GM12878 (cell line): ENCODE data around the gene WFIKKN1. TPM values are rescaled to one million over a fixed set of nuclear protein-coding genes. Genes with fewer than 3 reads are reported as not detected.

Experiments used
- ATAC-seq: fragments of 200-7000 bp; cut with Tn5 transposase; 3 replicates; pipeline ENCODE4 v1.9.1; 2020; ENCODE audit warnings: mild to moderate bottlenecking, moderate library complexity
- BruUV-seq: library from RNA; stranded (reverse); fragments of 400-500 nt; replicated peaks from 2 replicates; lab custom pipeline; 2021; lab: Mats Ljungman, UMichigan
- CTCF ChIA-PET: fragments of 300-600 bp; sonication (Branson Sonifier 250); formaldehyde crosslinking; extraction: SDS; loops from one replicate; lab custom pipeline; 2021; ENCODE audit warnings: inconsistent platforms; lab: Yijun Ruan, JAX
- POLR2A ChIA-PET: fragments of 350-600 bp; formaldehyde crosslinking; extraction: SDS; loops from one replicate; lab custom pipeline; 2021; ENCODE audit warnings: inconsistent platforms; lab: Charles Lee
- RAD21 ChIA-PET: fragments of 300-600 bp; sonication (Branson Sonifier 250); formaldehyde crosslinking; loops from one replicate; lab custom pipeline; 2023; ENCODE audit warnings: antibody characterized with exemption; ENCODE audit not compliant: unreplicated experiment; lab: Charles Lee
- SMC1A ChIA-PET: fragments of 300-600 bp; sonication (Branson Sonifier 250); formaldehyde crosslinking; loops from one replicate; lab custom pipeline; 2023; ENCODE audit not compliant: unreplicated experiment, uncharacterized antibody; lab: Charles Lee
- DNase-seq: peaks from one replicate; pipeline ENCODE4 v3.0.0-alpha.2; 2011; ENCODE audit warnings: low read depth, low spot score
- FAIRE-seq: peaks from 3 replicates; lab custom pipeline; 2011; peaks lifted over from hg19 to GRCh38; lab: Jason Lieb, UNC
- H2AFZ ChIP-seq: 2 replicates; pipeline ENCODE4 v1.6.0; 2011; ENCODE audit warnings: low read depth, low read length, control low read depth; ENCODE audit not compliant: control insufficient read depth
- H3K27ac ChIP-seq: 2 replicates; pipeline ENCODE4 v1.5.1; 2011; ENCODE audit warnings: control low read depth; ENCODE audit not compliant: control insufficient read depth, insufficient read depth
- H3K27me3 ChIP-seq, 2 experiments: replicated peaks in 1 of 2; 2 replicates each; pipeline versions ENCODE4 v1.6.0 to v1.6.1; 2011; ENCODE audit warnings: low read length in 1 of 2; ENCODE audit not compliant: control insufficient read depth in 2 of 2, insufficient read depth in 2 of 2
- H3K36me3 ChIP-seq, 2 experiments: 2 replicates each; pipeline ENCODE4 v1.5.1; 2011; ENCODE audit warnings: low read length in 1 of 2; ENCODE audit not compliant: control insufficient read depth in 2 of 2, insufficient read depth in 2 of 2
- H3K4me1 ChIP-seq: 2 replicates; pipeline ENCODE4 v1.6.1; 2011; ENCODE audit warnings: mild to moderate bottlenecking, low read length, moderate library complexity, mixed read lengths; ENCODE audit not compliant: control insufficient read depth, insufficient read depth
- H3K4me2 ChIP-seq: 2 replicates; pipeline ENCODE4 v1.6.0; 2011; ENCODE audit warnings: control low read depth; ENCODE audit not compliant: control insufficient read depth, insufficient read depth
- H3K4me3 ChIP-seq: fragments of 200-600 bp; sonication (generic); 2 replicates; pipeline ENCODE4 v1.5.1; 2016
- H3K79me2 ChIP-seq: 2 replicates; pipeline ENCODE4 v1.6.0; 2011; ENCODE audit warnings: low read length; ENCODE audit not compliant: control insufficient read depth, insufficient read depth
- H3K9ac ChIP-seq: 2 replicates; pipeline ENCODE4 v1.8.0; 2011; ENCODE audit warnings: low read length, control low read depth, mixed read lengths; ENCODE audit not compliant: control insufficient read depth, insufficient read depth
- H3K9me3 ChIP-seq: replicated peaks from 3 replicates; pipeline ENCODE4 v1.5.1; 2011; ENCODE audit warnings: mild to moderate bottlenecking, low read length; ENCODE audit not compliant: control insufficient read depth, insufficient read depth
- H4K20me1 ChIP-seq: 2 replicates; pipeline ENCODE4 v1.6.0; 2011; ENCODE audit not compliant: control insufficient read depth, insufficient read depth
- ASH2L ChIP-seq: fragments of 300-600, 200-600 bp; sonication (generic); IDR thresholded peaks from 2 replicates; pipeline ENCODE4 v1.6.1; 2017; ENCODE audit warnings: low read depth, mild to moderate bottlenecking, borderline replicate concordance
- ATF7 ChIP-seq: fragments of 450-650 bp; IDR thresholded peaks from 2 replicates; pipeline ENCODE4 v1.6.1; 2016; ENCODE audit warnings: low read depth, mild to moderate bottlenecking
- BHLHE40 ChIP-seq, 2 experiments: fragments of 450-650 bp in 1 of 2; IDR thresholded peaks; 2 replicates each; pipeline ENCODE4 v1.6.1; 2011 to 2017; ENCODE audit warnings: low read depth in 2 of 2, borderline replicate concordance in 1 of 2, improper control_type of control experiment in 1 of 2, low read length in 1 of 2, mild to moderate bottlenecking in 1 of 2
- IKZF1 ChIP-seq: fragments of 450-650 bp; conservative IDR thresholded peaks from 2 replicates; pipeline ENCODE4 v1.6.1; 2017; ENCODE audit warnings: antibody characterized with exemption, mild to moderate bottlenecking
- JUNB ChIP-seq: IDR thresholded peaks from 2 replicates; pipeline ENCODE4 v1.6.1; 2016; ENCODE audit warnings: antibody characterized with exemption, mild to moderate bottlenecking
- KLF5 ChIP-seq: fragments of 450-650 bp; IDR thresholded peaks from 2 replicates; pipeline ENCODE4 v1.6.1; 2014; ENCODE audit warnings: mild to moderate bottlenecking; ENCODE audit not compliant: partially characterized antibody
- MEF2A ChIP-seq: IDR thresholded peaks from 2 replicates; pipeline ENCODE4 v1.6.1; 2011; ENCODE audit warnings: low read depth, mild to moderate bottlenecking, low read length, moderate library complexity; ENCODE audit not compliant: insufficient read depth
- MYB ChIP-seq: fragments of 150-350 bp; IDR thresholded peaks from 2 replicates; pipeline ENCODE4 v1.6.1; 2014; ENCODE audit warnings: mild to moderate bottlenecking, low read depth, low read length, borderline replicate concordance
- NBN ChIP-seq: fragments of 450-650 bp; IDR thresholded peaks from 2 replicates; pipeline ENCODE4 v1.6.1; 2016
- NR2C2 ChIP-seq: IDR thresholded peaks from 2 replicates; pipeline ENCODE4 v1.6.1; 2011; ENCODE audit warnings: borderline replicate concordance, low read depth; ENCODE audit not compliant: control insufficient read depth, insufficient read length
- POU2F2 ChIP-seq: IDR thresholded peaks from 3 replicates; pipeline ENCODE4 v1.6.1; 2011; ENCODE audit warnings: low read depth, mild to moderate bottlenecking, low read length, borderline replicate concordance
- SMARCA5 ChIP-seq: fragments of 450-650 bp; IDR thresholded peaks from 2 replicates; pipeline ENCODE4 v1.6.1; 2017; ENCODE audit warnings: mild to moderate bottlenecking
- STAT1 ChIP-seq: fragments of 450-650 bp; conservative IDR thresholded peaks from 2 replicates; pipeline ENCODE4 v1.6.1; 2014; ENCODE audit warnings: antibody characterized with exemption, mild to moderate bottlenecking
- STAT3 ChIP-seq: IDR thresholded peaks from 2 replicates; pipeline ENCODE4 v1.6.1; 2011; ENCODE audit warnings: low read depth, low read length, improper control_type of control experiment
- WRNIP1 ChIP-seq: IDR thresholded peaks from 2 replicates; pipeline ENCODE4 v1.6.1; 2011; ENCODE audit warnings: low read depth, low read length, improper control_type of control experiment, borderline replicate concordance
- WGBS: methylation state at CpG from one replicate; pipeline ENCODE4 v1.1.6; 2016; ENCODE audit warnings: low lambda C conversion rate; ENCODE audit not compliant: insufficient replicate concordance, insufficient coverage; ENCODE audit errors: missing lambda C conversion rate; 5-methylcytosine and 5-hydroxymethylcytosine counted together
- in situ Hi-C: fragments of 300-500 bp; cut with MboI; formaldehyde crosslinking; loops from 9 replicates; pipeline ENCODE4 v1.14.3; 2018; ENCODE audit warnings: mixed read lengths
- intact Hi-C: fragments of 100-400 bp; cut with micrococcal nuclease; formaldehyde crosslinking; loops from one replicate; pipeline ENCODE4 v1.14.2; 2022; ENCODE audit not compliant: unreplicated experiment
- polyA plus RNA-seq, 11 experiments: library from polyadenylated mRNA; depleted of rRNA in 4 of 11; unstranded in 6 of 11; stranded (reverse) in 5 of 11; fragments of >200 nt; fragmentation: Nextera tagmentation in 4 of 11; fragmentation: Illumina TruSeq in 1 of 11; extraction: Ambion mirVana in 4 of 11; extraction: Trizol in 1 of 11; gene quantifications; 1 replicate in 1 of 11; 2 replicates in 10 of 11; pipeline versions ENCODE4 v1.2.1 to v1.2.3, GENCODE V29; 2011 to 2016; ENCODE audit warnings: inconsistent platforms in 2 of 11, missing spikeins in 2 of 11, low read depth in 1 of 11
- total RNA-seq, 4 experiments: library from RNA; depleted of rRNA in 3 of 4; stranded (reverse); fragments of >200 nt in 3 of 4; fragmentation: Illumina TruSeq in 1 of 4; extraction: Trizol in 1 of 4; gene quantifications; 2 replicates each; pipeline versions ENCODE4 v1.2.1 to v1.2.3, GENCODE V29; 2013 to 2021
- TF ChIP-seq, protein P1 (sequence below): fragments of 450-650 bp; IDR thresholded peaks from 2 replicates; pipeline ENCODE4 v1.6.1; 2017; ENCODE audit warnings: mild to moderate bottlenecking, moderate library complexity
- TF ChIP-seq, protein P2 (sequence below): IDR thresholded peaks from 2 replicates; pipeline ENCODE4 v1.6.1; 2012; ENCODE audit warnings: low read depth, low read length, improper control_type of control experiment
- TF ChIP-seq, protein P3 (sequence below): IDR thresholded peaks from 2 replicates; pipeline ENCODE4 v1.6.1; 2012; ENCODE audit warnings: low read depth, low read length, improper control_type of control experiment

The WFIKKN1 gene
- total and polyA plus RNA-seq, 10 of the 15 experiments (the other 5 are each of a cell fraction or from before 2014, with no cell fraction given) = 0.01 to 0.41 (median 0.05) TPM; not detected in 2

DNA sequence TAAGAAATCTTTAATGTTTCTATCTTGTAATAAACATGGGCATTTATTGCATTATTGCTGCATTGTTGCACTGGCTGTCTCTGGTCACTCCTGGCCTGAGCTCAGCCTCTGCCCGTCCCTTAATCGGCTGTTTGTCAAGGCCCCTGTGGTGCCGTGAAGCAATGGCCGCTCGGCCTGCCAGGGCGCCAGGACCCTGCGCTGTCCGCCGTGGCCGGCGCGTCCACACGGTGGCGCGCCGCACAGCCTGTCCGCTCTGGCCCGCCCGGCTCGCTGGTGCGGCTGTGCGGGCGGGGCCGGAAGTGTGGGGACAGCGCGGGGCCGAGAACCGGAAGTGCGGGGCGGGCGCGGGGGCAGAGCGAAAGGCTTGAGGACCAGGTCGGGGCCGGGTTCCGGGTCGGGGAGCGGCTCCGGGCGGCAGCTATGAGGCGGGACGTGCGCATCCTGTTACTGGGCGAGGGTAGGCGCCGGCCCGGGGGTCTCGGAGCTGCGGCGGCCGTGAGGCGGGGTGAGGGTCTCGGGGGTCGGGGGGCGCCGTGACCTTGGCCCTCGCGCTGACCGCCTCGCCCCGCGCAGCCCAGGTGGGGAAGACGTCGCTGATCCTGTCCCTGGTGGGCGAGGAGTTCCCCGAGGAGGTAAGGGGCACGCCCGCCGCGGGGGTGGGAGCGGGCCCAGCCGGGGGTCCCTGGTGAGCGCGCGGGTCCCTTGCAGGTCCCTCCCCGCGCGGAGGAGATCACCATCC lies 37.2 kb downstream of the WFIKKN1 start, which contains the start of gene RHOT2:
TSS of gene RHOT2 (plus strand) at position 353 of the 739 bp plus-strand sequence. CDS start at position 421, 68 bp downstream.
- Histone ChIP-seq H3K9ac (peak within 1 kb of the TSS; percentile 97), H3K9me3 (no peaks in the 10 kb centered on the region), H3K79me2 (peaks cover 16% of the 10 kb centered on the region), H3K4me2 (peak within 1 kb of the TSS; percentile 82), H2AFZ (peak within 1 kb of the TSS; percentile 84), H3K27me3 (no peaks in the 10 kb centered on the region), H4K20me1 (no peaks in the 10 kb centered on the region; the same call in 1 of the 2 replicates), H3K4me1 (peaks cover 2% of the 10 kb centered on the region; the same call in 1 of the 2 replicates), H3K27ac (peak within 1 kb of the TSS; percentile 73), H3K36me3 (peaks cover 0 to 16% of the 10 kb centered on the region in 2 experiments; a peak in 3 of 4 replicates), H3K4me3 (peak within 1 kb of the TSS; percentile 90)
- ATAC-seq (peak; percentile 99), FAIRE-seq (peak; percentile 52), DNase-seq (peak; percentile 48)
- BruUV-seq = no TSS peak
- ChIA-PET CTCF (interaction anchor here (0.6 to 1.8 kb wide), 6 partner anchors 8 to 292 kb away, joined by 3 to 11 read pairs (median 4); partner anchors contain the start of genes METTL26, STUB1 and WDR90), POLR2A (interaction anchor here (0.7 to 1.2 kb wide), 4 partner anchors 13 to 1801 kb away, joined by 3 to 4 read pairs (median 4); partner anchors contain the start of genes METTL26, STUB1 and WDR90), RAD21 (interaction anchor here (1.3 kb wide), 1 partner anchor 22 kb away, joined by 3 read pairs; the partner anchor contains the start of gene WDR24), SMC1A (no interaction called here)
- WGBS = 2% methylated on average over 64 of the region's 78 CpGs
- intact Hi-C loops = loop anchor here (10.0 kb wide), 1 partner anchor 273 kb away; the partner anchor contains the start of gene NME4
- in situ Hi-C loops = loop anchor here (10.0 kb wide), 1 partner anchor 273 kb away; the partner anchor contains the start of gene NME4
- no peak for TF ChIP-seq WRNIP1
- TF ChIP-seq SMARCA5 = peak; percentile 99
- no peak for TF ChIP-seq ASH2L
- peak; percentile 64 to 86; a peak in 3 of 4 replicates for TF ChIP-seq BHLHE40 (IDR thresholded peaks at IDR 0.05; ENCODE audit: borderline replicate concordance in 1 of 2, low read depth in 2 of 2, low read length in 1 of 2)
- no peak for TF ChIP-seq NBN
- TF ChIP-seq, protein P1, sequence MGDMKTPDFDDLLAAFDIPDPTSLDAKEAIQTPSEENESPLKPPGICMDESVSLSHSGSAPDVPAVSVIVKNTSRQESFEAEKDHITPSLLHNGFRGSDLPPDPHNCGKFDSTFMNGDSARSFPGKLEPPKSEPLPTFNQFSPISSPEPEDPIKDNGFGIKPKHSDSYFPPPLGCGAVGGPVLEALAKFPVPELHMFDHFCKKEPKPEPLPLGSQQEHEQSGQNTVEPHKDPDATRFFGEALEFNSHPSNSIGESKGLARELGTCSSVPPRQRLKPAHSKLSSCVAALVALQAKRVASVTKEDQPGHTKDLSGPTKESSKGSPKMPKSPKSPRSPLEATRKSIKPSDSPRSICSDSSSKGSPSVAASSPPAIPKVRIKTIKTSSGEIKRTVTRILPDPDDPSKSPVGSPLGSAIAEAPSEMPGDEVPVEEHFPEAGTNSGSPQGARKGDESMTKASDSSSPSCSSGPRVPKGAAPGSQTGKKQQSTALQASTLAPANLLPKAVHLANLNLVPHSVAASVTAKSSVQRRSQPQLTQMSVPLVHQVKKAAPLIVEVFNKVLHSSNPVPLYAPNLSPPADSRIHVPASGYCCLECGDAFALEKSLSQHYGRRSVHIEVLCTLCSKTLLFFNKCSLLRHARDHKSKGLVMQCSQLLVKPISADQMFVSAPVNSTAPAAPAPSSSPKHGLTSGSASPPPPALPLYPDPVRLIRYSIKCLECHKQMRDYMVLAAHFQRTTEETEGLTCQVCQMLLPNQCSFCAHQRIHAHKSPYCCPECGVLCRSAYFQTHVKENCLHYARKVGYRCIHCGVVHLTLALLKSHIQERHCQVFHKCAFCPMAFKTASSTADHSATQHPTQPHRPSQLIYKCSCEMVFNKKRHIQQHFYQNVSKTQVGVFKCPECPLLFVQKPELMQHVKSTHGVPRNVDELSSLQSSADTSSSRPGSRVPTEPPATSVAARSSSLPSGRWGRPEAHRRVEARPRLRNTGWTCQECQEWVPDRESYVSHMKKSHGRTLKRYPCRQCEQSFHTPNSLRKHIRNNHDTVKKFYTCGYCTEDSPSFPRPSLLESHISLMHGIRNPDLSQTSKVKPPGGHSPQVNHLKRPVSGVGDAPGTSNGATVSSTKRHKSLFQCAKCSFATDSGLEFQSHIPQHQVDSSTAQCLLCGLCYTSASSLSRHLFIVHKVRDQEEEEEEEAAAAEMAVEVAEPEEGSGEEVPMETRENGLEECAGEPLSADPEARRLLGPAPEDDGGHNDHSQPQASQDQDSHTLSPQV = peak; percentile 96
- no peak for TF ChIP-seq MYB
- peak; percentile 87 for TF ChIP-seq KLF5
- peak; percentile 93 for TF ChIP-seq IKZF1
- TF ChIP-seq, protein P2, sequence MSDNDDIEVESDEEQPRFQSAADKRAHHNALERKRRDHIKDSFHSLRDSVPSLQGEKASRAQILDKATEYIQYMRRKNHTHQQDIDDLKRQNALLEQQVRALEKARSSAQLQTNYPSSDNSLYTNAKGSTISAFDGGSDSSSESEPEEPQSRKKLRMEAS = peak; percentile 18; the same call in 1 of the 2 replicates
- TF ChIP-seq STAT1 = peak; percentile 87; the same call in 1 of the 2 replicates
- TF ChIP-seq MEF2A = peak; percentile 81; the same call in 1 of the 2 replicates
- TF ChIP-seq STAT3 = no peak
- peak; percentile 51; the same call in 1 of the 3 replicates for TF ChIP-seq POU2F2
- TF ChIP-seq, protein P3, sequence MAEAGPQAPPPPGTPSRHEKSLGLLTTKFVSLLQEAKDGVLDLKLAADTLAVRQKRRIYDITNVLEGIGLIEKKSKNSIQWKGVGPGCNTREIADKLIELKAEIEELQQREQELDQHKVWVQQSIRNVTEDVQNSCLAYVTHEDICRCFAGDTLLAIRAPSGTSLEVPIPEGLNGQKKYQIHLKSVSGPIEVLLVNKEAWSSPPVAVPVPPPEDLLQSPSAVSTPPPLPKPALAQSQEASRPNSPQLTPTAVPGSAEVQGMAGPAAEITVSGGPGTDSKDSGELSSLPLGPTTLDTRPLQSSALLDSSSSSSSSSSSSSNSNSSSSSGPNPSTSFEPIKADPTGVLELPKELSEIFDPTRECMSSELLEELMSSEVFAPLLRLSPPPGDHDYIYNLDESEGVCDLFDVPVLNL = no peak
- TF ChIP-seq NR2C2 = no peak
- TF ChIP-seq ATF7 = no peak
- no peak for TF ChIP-seq JUNB
